MM.1S (cell line): ENCODE measurements around the gene TEX2.

Experiments used
- DNase-seq: peaks from one replicate; pipeline ENCODE4 v3.0.0-alpha.2; 2015
- H2AFZ ChIP-seq: fragments of 300-600 bp; sonication (generic); 2 replicates; pipeline ENCODE4 v1.6.0; 2016; ENCODE audit warnings: antibody characterized with exemption, low read length
- H3F3A ChIP-seq: fragments of 300-600 bp; sonication (generic); 2 replicates; pipeline ENCODE4 v1.6.1; 2016; ENCODE audit warnings: mild to moderate bottlenecking, antibody characterized with exemption, low read length, moderate library complexity, mixed read lengths; ENCODE audit not compliant: insufficient read depth
- H3K27ac ChIP-seq: fragments of 300-600 bp; sonication (generic); 2 replicates; pipeline ENCODE4 v1.5.1; 2016; ENCODE audit warnings: mild to moderate bottlenecking, low read length
- H3K27me3 ChIP-seq: fragments of 300-600 bp; sonication (generic); replicated peaks from 2 replicates; pipeline ENCODE4 v1.6.0; 2016; ENCODE audit warnings: low read length; ENCODE audit not compliant: insufficient read depth
- H3K36me3 ChIP-seq: fragments of 300-600 bp; sonication (generic); replicated peaks from 2 replicates; pipeline ENCODE4 v1.6.1; 2016; ENCODE audit warnings: mild to moderate bottlenecking, low read length, mixed read lengths; ENCODE audit not compliant: insufficient read depth
- H3K4me1 ChIP-seq: fragments of 300-600 bp; sonication (generic); 2 replicates; pipeline ENCODE4 v1.6.1; 2016; ENCODE audit warnings: low read length, mixed read lengths
- H3K4me2 ChIP-seq: fragments of 300-600 bp; sonication (generic); 2 replicates; pipeline ENCODE4 v1.6.0; 2016; ENCODE audit warnings: low read depth, low read length
- H3K4me3 ChIP-seq: fragments of 300-600 bp; sonication (generic); 2 replicates; pipeline ENCODE4 v1.5.1; 2016; ENCODE audit warnings: low read length, mixed read lengths
- H3K79me2 ChIP-seq: fragments of 300-600 bp; sonication (generic); 2 replicates; pipeline ENCODE4 v1.6.1; 2016; ENCODE audit warnings: mixed run types, low read length, mixed read lengths
- H3K9ac ChIP-seq: fragments of 300-600 bp; sonication (generic); 2 replicates; pipeline ENCODE4 v1.6.1; 2016; ENCODE audit warnings: low read length, mixed read lengths
- H3K9me2 ChIP-seq: fragments of 300-600 bp; sonication (generic); replicated peaks from 2 replicates; pipeline ENCODE4 v1.6.1; 2016; ENCODE audit warnings: mild to moderate bottlenecking, low read length, mixed read lengths; ENCODE audit not compliant: insufficient read depth
- H3K9me3 ChIP-seq: fragments of 300-600 bp; sonication (generic); replicated peaks from 2 replicates; pipeline ENCODE4 v1.6.1; 2016; ENCODE audit warnings: mild to moderate bottlenecking, low read length, mixed read lengths; ENCODE audit not compliant: insufficient read depth
- H4K20me1 ChIP-seq: fragments of 300-600 bp; sonication (generic); 2 replicates; pipeline ENCODE4 v1.6.1; 2016; ENCODE audit warnings: mild to moderate bottlenecking, low read length, moderate library complexity, mixed read lengths; ENCODE audit not compliant: insufficient read depth
- CTCF ChIP-seq: fragments of 300-600 bp; sonication (generic); IDR thresholded peaks from 2 replicates; pipeline ENCODE4 v1.5.1; 2016; ENCODE audit warnings: antibody characterized with exemption, low read length, mixed read lengths
- EZH2 ChIP-seq: fragments of 300-600 bp; sonication (generic); optimal IDR thresholded peaks from 2 replicates; pipeline ENCODE3; 2017; ENCODE audit warnings: low read depth, mild to moderate bottlenecking, antibody characterized with exemption, low read length, mixed read lengths
- EZH2phosphoT487 ChIP-seq: fragments of 300-600 bp; sonication (generic); IDR thresholded peaks from 2 replicates; pipeline ENCODE4 v1.6.1; 2018; ENCODE audit warnings: antibody characterized with exemption, low read length

Gene TEX2

DNA sequence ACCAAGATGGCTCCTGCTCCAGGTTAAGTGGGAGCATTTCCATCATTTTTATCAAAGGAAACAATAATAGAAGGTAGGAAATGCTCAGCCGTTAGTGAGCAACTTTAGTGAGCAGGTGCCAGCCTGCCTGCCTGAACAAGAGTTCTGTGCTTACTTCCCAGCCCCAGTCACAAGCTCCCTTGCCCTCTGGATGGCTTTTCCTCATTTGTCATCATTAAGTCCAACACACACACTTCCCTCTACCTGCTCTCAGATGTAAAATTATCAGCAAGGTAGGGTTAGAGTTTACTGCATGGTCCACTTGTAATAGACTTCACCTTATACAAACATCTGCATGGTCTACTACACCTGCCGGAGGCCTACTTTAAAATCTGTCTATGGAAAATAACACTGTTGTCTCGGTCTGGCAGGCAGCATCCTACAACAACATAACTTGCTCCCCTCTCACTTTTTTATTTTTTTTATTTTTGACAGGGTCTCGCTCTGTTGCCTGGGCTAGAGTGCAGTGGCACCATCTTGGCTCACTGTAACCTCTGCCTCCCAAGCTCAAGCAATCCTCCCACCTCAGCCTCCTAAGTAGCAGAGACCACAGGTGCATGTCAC lies 12.7 kb downstream of the TEX2 start:
- no peak overlapping the region for H3K27ac ChIP-seq
- H3K79me2 ChIP-seq, result peaks cover 97% of the 10 kb centered on the region
- H3K4me1 ChIP-seq, result no peaks in the 10 kb centered on the region
- H3K36me3 ChIP-seq, result no peaks in the 10 kb centered on the region
- H4K20me1 ChIP-seq, result peaks cover 6% of the 10 kb centered on the region; the same call in 1 of the 2 replicates
- H3K9me3 ChIP-seq, result no peaks in the 10 kb centered on the region
- no peaks in the 10 kb centered on the region for H3F3A ChIP-seq
- no peaks in the 10 kb centered on the region for H3K27me3 ChIP-seq
- no peak overlapping the region for H3K4me3 ChIP-seq
- no peak overlapping the region for H2AFZ ChIP-seq
- no peak overlapping the region for H3K9ac ChIP-seq
- no peaks in the 10 kb centered on the region for H3K9me2 ChIP-seq
- TF ChIP-seq EZH2 (no peak), EZH2phosphoT487 (no peak), CTCF (no peak)
- H3K4me2 ChIP-seq, result no peak overlapping the region
- DNase-seq, result no peak

- H3K9ac ChIP-seq, result no peak overlapping the region
- H3K27ac ChIP-seq, result no peak overlapping the region
- H3K9me3 ChIP-seq, result no peaks in the 10 kb centered on the region
- no peaks in the 10 kb centered on the region for H3K36me3 ChIP-seq
- H3K9me2 ChIP-seq, result no peaks in the 10 kb centered on the region
- H3F3A ChIP-seq, result no peaks in the 10 kb centered on the region
- H2AFZ ChIP-seq, result no peak overlapping the region
- H3K4me2 ChIP-seq, result no peak overlapping the region
- DNase-seq, result no peak
- no peak overlapping the region for H3K4me3 ChIP-seq
- peaks cover 94% of the 10 kb centered on the region for H3K79me2 ChIP-seq
- TF ChIP-seq EZH2, result no peak
- no peak for TF ChIP-seq EZH2phosphoT487
- TF ChIP-seq CTCF, result no peak
- H4K20me1 ChIP-seq, result peaks cover 6% of the 10 kb centered on the region; the same call in 1 of the 2 replicates
- no peaks in the 10 kb centered on the region for H3K4me1 ChIP-seq
- H3K27me3 ChIP-seq, result no peaks in the 10 kb centered on the region
These were observed 15.2 kb downstream of the TEX2 start for GRCh38 chr17:64247836-64248235.

DNA sequence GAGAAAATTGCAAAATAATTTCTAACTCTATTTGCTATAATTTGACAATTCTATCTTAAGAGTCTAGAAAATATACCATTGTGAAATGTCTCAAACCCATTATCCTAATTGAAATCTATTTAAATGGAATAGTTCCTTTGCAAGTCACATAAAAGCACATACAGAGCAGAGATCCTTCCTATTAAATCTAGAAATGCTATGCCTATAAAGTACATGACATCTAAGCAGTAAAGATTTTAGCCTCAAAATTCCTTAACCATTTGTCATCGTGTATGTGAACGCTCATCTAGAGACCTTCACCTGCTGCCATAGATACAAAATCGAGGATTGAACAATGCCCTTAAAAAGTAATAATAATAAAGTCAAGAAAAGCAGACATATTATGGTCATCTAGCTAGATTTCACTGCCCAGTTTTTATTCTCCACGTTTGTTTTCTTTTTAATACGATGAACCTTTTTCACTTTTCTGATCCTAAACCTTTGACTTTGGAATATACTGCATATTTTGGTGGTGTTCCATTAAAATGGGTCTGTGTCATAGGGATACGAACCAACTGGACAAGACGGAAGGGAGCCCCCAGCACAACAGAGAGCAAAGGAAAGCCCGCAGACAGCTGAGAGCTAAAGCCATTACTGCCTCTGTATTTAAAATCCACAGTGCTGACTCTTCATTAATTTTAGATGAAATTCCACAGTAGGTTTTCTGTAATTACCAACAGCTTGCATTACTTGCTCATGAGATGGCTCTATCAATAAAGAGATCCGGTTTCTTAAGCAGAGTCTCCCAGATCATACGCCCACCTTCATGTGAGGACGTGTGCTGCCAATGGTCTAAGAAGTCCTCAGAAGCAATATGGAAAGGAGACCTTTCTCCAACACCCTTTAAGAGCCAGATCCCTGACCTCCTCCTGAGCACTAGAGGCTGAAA lies 17.6 kb downstream of the TEX2 start:
- no peak for TF ChIP-seq EZH2phosphoT487
- no peak for TF ChIP-seq EZH2
- no peak for TF ChIP-seq CTCF
- no peak overlapping the region for H3K4me3 ChIP-seq
- no peaks in the 10 kb centered on the region for H3K9me3 ChIP-seq
- H2AFZ ChIP-seq, result no peak overlapping the region
- H3K27me3 ChIP-seq, result no peaks in the 10 kb centered on the region
- no peaks in the 10 kb centered on the region for H3K36me3 ChIP-seq
- DNase-seq, result no peak
- no peak overlapping the region for H3K27ac ChIP-seq
- H3K9ac ChIP-seq, result no peak overlapping the region
- H3K79me2 ChIP-seq, result peaks cover 91% of the 10 kb centered on the region
- no peaks in the 10 kb centered on the region; the same call in 1 of the 2 replicates for H4K20me1 ChIP-seq
- no peaks in the 10 kb centered on the region for H3K4me1 ChIP-seq
- H3F3A ChIP-seq, result no peaks in the 10 kb centered on the region
- H3K9me2 ChIP-seq, result no peaks in the 10 kb centered on the region
- no peak overlapping the region for H3K4me2 ChIP-seq
